Measurements from ENCODE around the gene UBE2J2.

The UBE2J2 gene

GRCh38 chr1:1309251-1310108 lies 35.8 kb upstream of the UBE2J2 start:
- DNase-seq = no peak

GRCh38 chr1:1308756-1309250 lies 35.1 kb upstream of the UBE2J2 start:
- no peak for DNase-seq

DNA sequence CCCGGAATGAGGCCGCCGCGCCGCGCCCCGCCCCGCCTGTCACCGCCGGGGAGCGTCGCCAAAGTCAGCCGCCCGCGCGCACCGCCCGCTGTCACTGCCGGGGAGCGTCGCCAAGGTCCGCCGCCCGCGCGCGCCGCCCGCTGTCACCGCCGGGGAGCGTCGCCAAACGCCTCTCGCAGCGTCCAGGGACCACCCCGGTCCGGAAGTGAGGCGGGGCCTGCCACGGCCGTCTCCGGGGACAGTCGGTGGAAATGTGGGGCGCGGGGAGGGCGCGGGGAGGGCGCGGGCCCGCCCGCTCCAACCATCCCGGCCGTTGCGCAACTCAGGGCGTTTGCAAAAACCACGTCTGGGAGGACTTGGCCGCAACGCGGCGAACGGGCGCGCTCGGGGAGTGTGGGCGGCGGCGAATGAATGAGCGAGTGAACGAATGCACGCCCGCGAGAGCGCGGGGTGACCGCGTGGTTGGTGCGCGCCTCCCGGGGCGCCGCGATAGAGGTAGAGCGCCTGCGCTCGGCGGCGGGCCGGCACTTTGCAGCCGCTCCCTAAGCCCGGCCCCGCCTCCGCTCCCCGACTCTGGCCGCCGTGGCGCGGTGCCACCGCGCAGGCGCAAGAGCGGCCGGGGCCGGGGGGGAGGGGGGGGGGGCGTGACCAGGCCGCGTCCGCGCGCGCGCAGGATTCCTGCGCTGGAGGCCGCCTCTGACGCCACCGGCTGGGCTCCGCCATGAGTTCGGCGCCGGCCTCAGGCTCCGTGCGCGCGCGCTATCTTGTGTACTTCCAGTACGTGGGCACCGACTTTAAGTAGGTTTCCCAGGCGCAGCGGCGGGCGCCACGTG lies 34.5 kb upstream of the UBE2J2 start, which contains the start of the genes ACAP3 and PUSL1:
TSS of gene ACAP3 (minus strand) at position 8 of the 833 bp plus-strand sequence. CDS start 115 bp downstream, outside the sequence.
TSS of gene PUSL1 (plus strand) at position 675 of the 833 bp plus-strand sequence. CDS start at position 722, 47 bp downstream.
- peak; percentile 80 to 89 (median 86) for DNase-seq

GRCh38 chr1:1307261-1307922 lies 33.7 kb upstream of the UBE2J2 start:
- no peak for DNase-seq

- DNase-seq = no peak
Measured at GRCh38 chr1:1306661-1307260, 33.1 kb upstream of the UBE2J2 start.

GRCh38 chr1:1306070-1306660 lies 32.5 kb upstream of the UBE2J2 start:
- DNase-seq = no peak

- DNase-seq = peak in 2 of 4 experiments; percentile 54 to 76
Measured at GRCh38 chr1:1305300-1306069, 31.8 kb upstream of the UBE2J2 start.

DNA sequence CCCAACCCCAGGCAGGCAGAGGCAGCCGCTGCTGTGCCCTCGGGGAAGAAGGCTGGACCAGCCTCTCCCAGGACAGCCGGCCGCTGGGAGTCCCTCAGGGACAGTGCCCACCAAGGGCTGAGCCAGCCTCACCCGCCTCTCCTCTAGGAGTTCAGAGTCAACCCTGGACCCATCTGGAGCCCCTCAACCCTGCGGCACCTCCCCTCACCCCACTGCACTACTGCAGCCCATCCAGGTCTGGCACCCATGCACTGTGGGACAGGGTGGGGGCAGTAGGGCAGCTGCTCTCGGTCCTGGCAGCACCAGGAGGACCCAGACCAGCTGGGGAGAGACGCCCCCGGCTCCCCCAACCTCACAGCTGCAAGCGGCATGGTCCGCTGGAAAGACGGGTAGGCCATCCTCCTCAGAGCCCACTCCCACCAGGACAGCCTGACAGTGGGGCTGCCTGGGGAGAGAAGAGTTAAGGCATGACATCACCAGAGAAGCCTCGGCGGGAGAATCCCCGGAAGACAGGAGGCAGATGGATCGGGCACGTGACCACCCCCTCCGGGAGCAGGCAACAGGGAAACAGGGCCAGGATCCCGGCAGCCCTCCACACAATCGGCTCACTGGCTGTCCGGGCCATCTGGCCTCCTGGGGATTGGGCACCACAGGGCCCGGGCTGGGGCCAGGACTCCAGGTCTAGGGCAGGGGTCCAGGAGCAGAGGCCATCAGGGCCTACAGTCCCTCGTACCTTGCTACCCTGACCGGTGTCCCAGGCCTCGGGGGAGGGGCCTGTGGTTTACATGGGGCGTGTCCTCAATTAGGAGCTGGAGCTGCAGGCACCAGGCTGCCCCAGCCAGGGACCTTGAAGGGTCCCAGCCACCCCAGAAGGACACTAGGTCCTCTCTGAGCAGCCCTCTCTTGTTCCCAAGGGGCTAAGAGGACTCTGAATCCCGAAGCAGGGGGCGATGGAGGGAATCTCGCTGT lies 31.0 kb upstream of the UBE2J2 start:
- DNase-seq = no peak

DNA sequence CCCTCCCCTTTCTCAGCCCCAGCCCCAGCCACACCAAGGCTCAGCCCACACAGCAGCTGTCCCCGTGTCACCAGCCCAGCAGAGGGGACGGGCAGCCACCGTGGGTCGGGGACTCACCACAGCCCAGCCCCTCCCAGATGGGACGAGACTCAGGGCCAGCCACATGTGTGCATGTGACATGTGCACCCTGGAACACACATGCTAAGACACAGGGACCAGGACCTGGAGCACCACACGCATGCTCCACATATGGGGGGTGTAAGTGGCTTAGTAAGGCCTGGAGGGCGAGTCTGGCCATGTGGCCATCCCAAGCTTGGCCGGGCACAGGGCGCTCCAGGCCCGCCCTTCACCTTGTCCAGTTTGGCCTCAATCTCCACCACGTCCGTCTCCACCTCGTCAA lies 30.1 kb upstream of the UBE2J2 start:
- no peak for DNase-seq

DNA sequence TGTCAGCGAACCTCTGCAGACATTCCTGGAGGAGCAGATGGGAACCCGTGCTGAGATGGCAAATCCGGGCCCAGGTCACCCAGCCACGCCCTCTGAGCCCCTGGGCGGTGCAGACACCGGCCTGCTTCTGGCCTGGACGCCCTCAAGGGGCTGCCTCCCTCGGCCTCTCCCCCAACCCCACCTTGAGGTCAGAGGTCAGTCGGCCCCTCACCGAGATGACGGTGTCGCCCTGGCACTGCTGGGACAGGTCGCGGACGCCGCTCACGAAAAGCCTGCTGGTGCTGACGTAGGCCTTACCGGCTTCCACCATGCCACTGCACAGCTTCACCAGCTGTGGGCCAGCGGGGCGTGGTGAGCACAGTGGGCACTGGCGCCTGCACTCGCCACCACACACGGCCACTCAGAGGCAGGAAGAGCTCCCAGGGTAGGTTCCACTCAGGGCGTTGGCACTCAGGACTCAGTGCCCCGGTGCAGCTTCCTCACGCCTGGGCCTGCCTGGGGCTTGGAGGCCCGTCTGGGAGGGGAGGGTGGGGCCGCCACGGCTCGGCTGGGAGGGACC lies 29.4 kb upstream of the UBE2J2 start:
- no peak for DNase-seq

- no peak for DNase-seq
Measured at GRCh38 chr1:1302006-1302430, 28.4 kb upstream of the UBE2J2 start.

GRCh38 chr1:1300352-1300739 lies 26.7 kb upstream of the UBE2J2 start:
- DNase-seq = no peak

DNA sequence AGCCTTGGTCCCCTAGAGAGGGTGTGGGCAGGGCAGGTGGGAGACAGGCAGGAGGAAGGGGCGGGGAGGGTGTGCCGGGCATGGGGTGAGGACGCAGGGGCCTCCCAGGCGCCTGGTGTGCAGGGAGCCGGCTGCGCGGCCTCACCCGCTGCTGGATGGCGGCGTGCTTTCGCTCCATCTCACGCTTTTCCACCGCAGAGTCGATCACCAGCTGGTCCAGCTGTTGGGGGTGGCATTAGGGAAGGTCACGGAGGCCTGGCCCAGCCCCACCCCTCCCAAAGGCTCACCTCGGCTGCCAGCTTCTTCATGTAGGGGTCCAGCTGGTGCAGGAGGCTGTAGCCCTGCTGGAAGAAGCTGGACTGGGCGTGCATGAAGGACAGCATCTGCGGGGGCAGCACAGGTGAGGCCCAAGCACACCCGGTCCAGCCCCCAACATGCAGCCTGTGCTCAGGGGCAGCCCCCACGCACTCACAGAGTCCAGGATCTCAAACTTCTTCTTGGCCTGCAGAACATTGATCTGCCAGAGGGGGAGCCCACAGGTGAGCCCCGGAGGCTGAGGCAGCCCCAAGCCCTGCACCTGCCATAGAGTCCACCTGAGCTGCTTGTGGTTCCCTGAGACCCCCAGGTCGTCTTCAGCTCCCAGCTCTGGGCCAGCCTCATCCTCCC lies 26.2 kb upstream of the UBE2J2 start:
- DNase-seq = no peak

GRCh38 chr1:1298861-1299685 lies 25.4 kb upstream of the UBE2J2 start:
- DNase-seq = no peak

GRCh38 chr1:1297802-1298424 lies 24.3 kb upstream of the UBE2J2 start:
- DNase-seq = no peak

DNA sequence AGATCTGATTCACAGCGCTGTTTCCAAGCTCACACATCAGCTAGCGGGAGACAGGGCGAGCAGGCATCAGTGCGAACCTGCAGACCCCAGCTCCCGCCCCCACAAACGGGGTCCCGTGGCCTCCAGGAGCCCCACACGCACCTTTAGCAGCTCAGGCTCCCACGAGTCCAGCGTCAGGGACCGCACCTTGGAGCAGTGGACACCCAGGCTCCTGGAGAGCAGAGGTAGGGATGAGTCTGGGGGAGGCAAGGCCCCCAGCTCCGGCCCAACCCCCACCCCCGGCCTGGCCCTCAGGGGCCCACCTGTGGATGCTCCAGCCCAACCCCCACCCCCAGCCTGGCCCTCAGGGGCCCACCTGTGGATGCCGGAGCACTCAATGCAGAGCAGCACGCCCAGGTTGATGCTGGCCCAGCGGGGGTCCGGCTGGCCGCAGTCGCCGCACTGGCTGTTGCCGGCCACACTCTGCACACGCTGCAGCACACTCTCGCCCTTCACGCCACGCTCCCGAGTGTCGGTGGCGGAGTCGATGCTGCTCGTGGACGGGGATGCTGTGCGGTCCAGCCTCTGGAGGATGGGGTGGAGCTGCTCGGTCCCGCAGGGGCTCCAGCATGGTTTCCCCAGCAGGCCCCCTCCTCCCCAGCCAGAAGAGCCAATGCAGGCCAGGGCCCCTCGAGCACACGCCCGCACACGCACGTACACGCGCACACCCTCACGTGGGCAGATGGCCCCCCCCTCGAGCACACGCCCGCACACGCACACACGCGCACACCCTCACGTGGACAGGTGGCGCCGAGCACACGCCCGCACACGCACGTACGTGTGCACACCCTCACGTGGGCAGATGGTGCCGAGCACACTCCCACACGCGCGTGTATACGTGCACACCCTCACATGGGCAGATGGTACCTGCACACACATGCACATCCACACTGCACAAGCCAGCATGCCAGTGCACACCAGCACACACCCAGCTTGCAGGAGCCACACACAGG lies 22.7 kb upstream of the UBE2J2 start:
- DNase-seq = no peak
